Muscle of arm (tissue), 12 donors: ENCODE results near the gene MED29. TPM values are rescaled to one million over a fixed set of nuclear protein-coding genes. Genes with fewer than 3 reads are reported as not detected.

Experiments used
- polyA plus RNA-seq, 12 donors: library from polyadenylated mRNA; unstranded; fragments of 120-200 nt; gene quantifications; one replicate each; pipeline ENCODE4 v1.2.1, GENCODE V29; 2013; ENCODE audit not compliant: insufficient read length in 12 of 12

Gene MED29
- polyA plus RNA-seq, 12 donors, result 14.8 to 35.2 (median 22.9) TPM; not detected in 1

Other genes starting within 250 kb of the MED29 start
- gene NCCRP1, start 194.4 kb upstream of the MED29 start, polyA plus RNA-seq, result 1 to 10 TPM in 2 of 12 donors, under 1 TPM in 6, not detected in 4; 0.10 to 1.5 (median 0.17) TPM
- not detected for gene SYCN, start 187.1 kb upstream of the MED29 start, polyA plus RNA-seq
- not detected for gene IFNL3, start 146.4 kb upstream of the MED29 start, polyA plus RNA-seq
- under 1 TPM in 2 of 12 donors, not detected in 10; 0.12 to 0.17 TPM for gene IFNL4, start 142.5 kb upstream of the MED29 start, polyA plus RNA-seq
- gene IFNL2, start 123.0 kb upstream of the MED29 start, polyA plus RNA-seq, result not detected
- not detected for gene IFNL1, start 95.0 kb upstream of the MED29 start, polyA plus RNA-seq
- 1 to 10 TPM in 3 of 12 donors, under 1 TPM in 7, not detected in 2; 0.42 to 2.8 (median 0.61) TPM for gene LRFN1, start 70.5 kb upstream of the MED29 start, polyA plus RNA-seq
- gene GMFG, start 55.3 kb upstream of the MED29 start, polyA plus RNA-seq, result 10 to 100 TPM in 11 of 12 donors, not detected in 1; 12.1 to 31.1 (median 17.8) TPM
- gene SAMD4B, start 49.0 kb upstream of the MED29 start, polyA plus RNA-seq, result 100 to 1,000 TPM in 2 of 12 donors, 10 to 100 TPM in 9, not detected in 1; 57.9 to 191 (median 74.7) TPM
- gene PAF1, start 272 bp upstream of the MED29 start, polyA plus RNA-seq, result 10 to 100 TPM in 11 of 12 donors, not detected in 1; 33.0 to 65.6 (median 39.1) TPM
- gene ZFP36, start 15.5 kb downstream of the MED29 start, polyA plus RNA-seq, result 100 to 1,000 TPM in 4 of 12 donors, 10 to 100 TPM in 7, not detected in 1; 29.7 to 250 (median 69.4) TPM
- 10 to 100 TPM in 11 of 12 donors, not detected in 1; 26.4 to 86.4 (median 47.0) TPM for gene PLEKHG2, start 21.3 kb downstream of the MED29 start, polyA plus RNA-seq
- gene RPS16, start 44.6 kb downstream of the MED29 start, polyA plus RNA-seq, result 1,000 to 10,000 TPM in 10 of 12 donors, 100 to 1,000 TPM in 1, not detected in 1; 937 to 1,979 (median 1,712) TPM
- gene SUPT5H, start 54.2 kb downstream of the MED29 start, polyA plus RNA-seq, result 100 to 1,000 TPM in 1 of 12 donors, 10 to 100 TPM in 10, not detected in 1; 74.5 to 113 (median 82.6) TPM
- 10 to 100 TPM in 11 of 12 donors, not detected in 1; 41.6 to 61.9 (median 46.0) TPM for gene TIMM50, start 89.5 kb downstream of the MED29 start, polyA plus RNA-seq
- gene DLL3, start 107.6 kb downstream of the MED29 start, polyA plus RNA-seq, result under 1 TPM in 9 of 12 donors, not detected in 3; 0.08 to 0.25 (median 0.16) TPM
- gene SELENOV, start 123.8 kb downstream of the MED29 start, polyA plus RNA-seq, result under 1 TPM in 2 of 12 donors, not detected in 10; 0.17 to 0.33 TPM
- gene EID2B, start 141.5 kb downstream of the MED29 start, polyA plus RNA-seq, result 1 to 10 TPM in 11 of 12 donors, not detected in 1; 2.0 to 9.7 (median 2.5) TPM
- 10 to 100 TPM in 7 of 12 donors, 1 to 10 TPM in 4, not detected in 1; 7.5 to 20.2 (median 10.8) TPM for gene EID2, start 148.8 kb downstream of the MED29 start, polyA plus RNA-seq
- under 1 TPM in 1 of 12 donors, not detected in 11; 0.33 TPM for gene LGALS13, start 211.1 kb downstream of the MED29 start, polyA plus RNA-seq